ENCODE measurements around the gene ERICH6B. TPM values are rescaled to one million over a fixed set of nuclear protein-coding genes. Genes with fewer than 3 reads are reported as not detected.

The ERICH6B gene
- polyA plus RNA-seq, 1 experiment, result not detected

DNA sequence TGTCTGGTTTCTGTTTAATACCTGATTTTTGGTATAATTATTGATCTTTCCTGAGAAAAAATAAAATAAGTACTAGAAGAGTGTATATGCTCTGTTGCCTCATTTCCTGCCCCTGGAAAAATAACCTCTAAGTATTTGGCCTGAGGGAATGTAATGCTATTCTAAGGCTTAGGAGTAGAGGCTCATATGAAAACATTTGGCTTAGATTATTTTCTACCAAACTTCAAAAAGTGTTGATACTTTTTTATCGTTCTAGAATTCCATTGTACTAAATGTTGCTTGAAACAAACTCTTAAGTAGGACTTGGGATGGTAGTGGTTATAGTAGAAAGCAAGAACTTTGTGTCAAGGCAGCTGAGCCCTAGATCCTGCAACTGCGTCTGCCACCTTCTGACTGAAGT lies 93.0 kb downstream of the ERICH6B start:
- CTCF ChIA-PET, result interaction anchor here (0.8 to 1.2 kb wide), 2 partner anchors 10 to 151 kb away, joined by 3 to 4 read pairs; no protein-coding TSS in a partner anchor
- DNase-seq (ENCODE audit: low read depth), result peak; percentile 52
- Histone ChIP-seq H3K27me3 (ENCODE audit: control insufficient read depth, insufficient read depth, low read length) (no peaks in the 10 kb centered on the region), H3K36me3 (ENCODE audit: control insufficient read depth, insufficient read depth, low read length) (peaks cover 4% of the 10 kb centered on the region; the same call in 1 of the 2 replicates), H3K4me3 (ENCODE audit: low read depth, low read length) (no peak overlapping the region)
- POLR2A ChIA-PET, result no interaction called here
- peak; percentile 14; the same call in 1 of the 2 replicates for TF ChIP-seq CTCF (IDR thresholded peaks at IDR 0.05; ENCODE audit: insufficient read depth, low read depth, low read length)

DNA sequence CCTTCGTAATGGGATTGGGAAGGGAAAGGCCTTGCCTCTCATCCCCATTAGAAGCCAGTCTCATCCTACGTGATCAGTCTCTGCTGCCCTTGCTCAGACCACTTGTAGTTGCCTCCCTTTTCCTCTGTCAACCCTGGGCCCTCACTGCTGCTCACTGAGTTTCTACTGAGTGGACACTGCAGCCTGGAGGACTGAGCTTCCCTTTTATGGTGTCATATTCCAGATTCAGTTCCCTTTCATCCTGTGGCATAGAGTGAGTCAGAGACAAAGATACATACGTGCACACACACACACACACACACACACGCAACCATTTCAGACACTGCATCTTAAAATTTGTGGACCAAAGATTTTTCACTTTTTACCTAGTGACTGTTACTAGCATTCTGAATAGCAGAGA lies 94.2 kb downstream of the ERICH6B start:
- ChIA-PET CTCF (interaction anchor here (0.8 to 1.5 kb wide), 4 partner anchors 8 to 570 kb away, joined by 3 to 6 read pairs (median 4); no protein-coding TSS in a partner anchor), POLR2A (no interaction called here)
- Histone ChIP-seq H3K4me3 (ENCODE audit: low read depth, low read length) (no peak overlapping the region), H3K27me3 (ENCODE audit: control insufficient read depth, insufficient read depth, low read length) (no peaks in the 10 kb centered on the region), H3K36me3 (ENCODE audit: control insufficient read depth, insufficient read depth, low read length) (peaks cover 4% of the 10 kb centered on the region; the same call in 1 of the 2 replicates)
- no peak for DNase-seq (ENCODE audit: low read depth)
- no peak for TF ChIP-seq CTCF (IDR thresholded peaks at IDR 0.05; ENCODE audit: insufficient read depth, low read depth, low read length)

DNA sequence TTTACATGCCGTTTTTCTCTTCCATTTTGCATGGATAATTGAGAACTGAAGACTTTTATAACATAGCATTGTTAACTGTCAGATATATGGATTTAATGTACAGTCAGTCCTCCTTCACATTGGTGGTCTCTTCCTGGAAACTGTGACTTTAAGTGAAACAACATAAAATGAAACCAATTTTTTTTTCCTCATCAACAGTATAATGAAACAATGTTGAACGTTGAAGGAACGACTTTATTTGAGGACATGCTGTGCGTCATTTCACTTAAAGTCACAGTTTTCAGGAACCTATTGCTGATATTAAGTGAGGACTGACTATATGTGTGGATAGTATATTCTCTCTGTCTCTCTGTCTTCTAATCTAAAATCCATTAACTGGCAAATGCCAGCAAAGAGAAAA lies 96.0 kb downstream of the ERICH6B start:
- no peaks in the 10 kb centered on the region for H3K27me3 ChIP-seq (ENCODE audit: control insufficient read depth, insufficient read depth, low read length)
- H3K36me3 ChIP-seq (ENCODE audit: control insufficient read depth, insufficient read depth, low read length), result peaks cover 7% of the 10 kb centered on the region
- DNase-seq (ENCODE audit: low read depth), result no peak
- no peak for TF ChIP-seq CTCF (IDR thresholded peaks at IDR 0.05; ENCODE audit: insufficient read depth, low read depth, low read length)
- CTCF ChIA-PET, result no interaction called here
- POLR2A ChIA-PET, result no interaction called here
- no peak overlapping the region for H3K4me3 ChIP-seq (ENCODE audit: low read depth, low read length)

DNA sequence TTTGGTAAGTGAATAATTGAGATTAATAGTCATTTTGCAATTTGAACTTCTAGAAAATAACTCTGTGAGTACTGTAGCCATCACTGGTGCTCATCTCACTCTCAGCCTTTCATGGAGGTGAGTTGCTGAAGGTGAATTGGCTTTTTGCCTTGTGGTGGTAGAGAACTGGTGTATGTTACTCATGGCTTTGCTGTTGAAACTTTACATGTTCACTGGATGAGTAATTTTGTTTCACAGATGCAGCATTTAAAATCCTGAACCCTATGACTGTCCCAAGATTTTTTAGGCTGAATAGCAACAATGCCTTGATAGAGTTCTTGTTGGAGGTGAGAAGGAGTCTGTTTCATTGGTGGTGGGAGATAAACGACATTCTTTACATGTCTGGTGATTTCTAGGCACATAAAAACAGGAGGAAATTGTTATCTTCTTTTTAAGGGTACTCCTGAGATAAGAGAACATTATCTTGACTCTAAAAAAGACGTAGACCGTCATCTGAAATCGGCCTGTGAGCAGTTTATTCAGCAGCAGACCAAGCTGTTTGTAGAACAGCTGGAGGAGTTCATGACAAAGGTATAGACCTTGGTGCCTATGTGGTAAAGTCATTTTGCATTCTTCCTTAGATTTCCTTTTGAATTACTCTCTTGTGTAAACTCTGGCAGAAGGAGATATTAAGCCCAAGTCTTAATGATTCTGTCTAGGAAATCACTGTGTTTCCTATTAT lies 96.9 kb downstream of the ERICH6B start:
- POLR2A ChIA-PET, result no interaction called here
- CTCF ChIA-PET, result interaction anchor here (0.7 kb wide), 1 partner anchor 12 kb away, joined by 3 read pairs; no protein-coding TSS in a partner anchor
- no peak for DNase-seq (ENCODE audit: low read depth)
- Histone ChIP-seq H3K36me3 (ENCODE audit: control insufficient read depth, insufficient read depth, low read length) (peaks cover 5% of the 10 kb centered on the region), H3K4me3 (ENCODE audit: low read depth, low read length) (no peak overlapping the region), H3K27me3 (ENCODE audit: control insufficient read depth, insufficient read depth, low read length) (no peaks in the 10 kb centered on the region)
- no peak for TF ChIP-seq CTCF (IDR thresholded peaks at IDR 0.05; ENCODE audit: insufficient read depth, low read depth, low read length)

- no peak for DNase-seq (ENCODE audit: low read depth)
- peaks cover 9% of the 10 kb centered on the region for H3K36me3 ChIP-seq (ENCODE audit: control insufficient read depth, insufficient read depth, low read length)
Measured at GRCh38 chr13:45516757-45517156, 98.8 kb downstream of the ERICH6B start.

More at GRCh38 chr13:45516757-45517156, 98.8 kb downstream of the ERICH6B start:
- POLR2A ChIA-PET, result no interaction called here
- no peak for TF ChIP-seq CTCF (IDR thresholded peaks at IDR 0.05; ENCODE audit: insufficient read depth, low read depth, low read length)
- Histone ChIP-seq H3K27me3 (ENCODE audit: control insufficient read depth, insufficient read depth, low read length) (no peaks in the 10 kb centered on the region), H3K4me3 (ENCODE audit: low read depth, low read length) (no peak overlapping the region)
- CTCF ChIA-PET, result no interaction called here
